ENCODE measurements around the gene GNG8. TPM values are rescaled to one million over a fixed set of nuclear protein-coding genes. Genes with fewer than 3 reads are reported as not detected.
A peak's percentile ranks its signal among the peaks of the same experiment; 100 is the strongest.

Gene GNG8
- total and polyA plus RNA-seq, 2 of the 13 experiments (the other 11 are each of a cell fraction or from before 2014, with no cell fraction given) = not detected

GRCh38 chr19:46600384-46601317 lies 35.4 kb downstream of the GNG8 start (continued):
- 0 out of 2 replicates have a peak, but pooled peaks have one; percentile 27 for TF ChIP-seq ZNF367 (CRISPR knock-in tag; IDR thresholded peaks at IDR 0.05; ENCODE audit: borderline replicate concordance)
- TF ChIP-seq, protein P1, sequence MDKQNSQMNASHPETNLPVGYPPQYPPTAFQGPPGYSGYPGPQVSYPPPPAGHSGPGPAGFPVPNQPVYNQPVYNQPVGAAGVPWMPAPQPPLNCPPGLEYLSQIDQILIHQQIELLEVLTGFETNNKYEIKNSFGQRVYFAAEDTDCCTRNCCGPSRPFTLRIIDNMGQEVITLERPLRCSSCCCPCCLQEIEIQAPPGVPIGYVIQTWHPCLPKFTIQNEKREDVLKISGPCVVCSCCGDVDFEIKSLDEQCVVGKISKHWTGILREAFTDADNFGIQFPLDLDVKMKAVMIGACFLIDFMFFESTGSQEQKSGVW (CRISPR knock-in tag; IDR thresholded peaks at IDR 0.05; ENCODE audit: borderline replicate concordance) = no peak
- peak; percentile 90 for TF ChIP-seq ZFP91 (CRISPR knock-in tag; IDR thresholded peaks at IDR 0.05; ENCODE audit: borderline replicate concordance)
- peak; percentile 99 for TF ChIP-seq NFYC (CRISPR knock-in tag; IDR thresholded peaks at IDR 0.05)
- peak; percentile 90 for TF ChIP-seq YEATS2 (CRISPR knock-in tag; IDR thresholded peaks at IDR 0.05; ENCODE audit: borderline replicate concordance)
- no peak for TF ChIP-seq ZBTB33 (CRISPR knock-in tag; IDR thresholded peaks at IDR 0.05)
- TF ChIP-seq, protein P2, sequence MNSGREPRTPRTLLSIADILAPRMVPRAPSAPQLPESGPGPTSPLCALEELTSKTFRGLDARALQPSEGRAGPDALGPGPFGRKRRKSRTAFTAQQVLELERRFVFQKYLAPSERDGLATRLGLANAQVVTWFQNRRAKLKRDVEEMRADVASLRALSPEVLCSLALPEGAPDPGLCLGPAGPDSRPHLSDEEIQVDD (CRISPR knock-in tag; IDR thresholded peaks at IDR 0.05; ENCODE audit: borderline replicate concordance) = no peak
- TF ChIP-seq ZNF816 (CRISPR knock-in tag; IDR thresholded peaks at IDR 0.05; ENCODE audit: borderline replicate concordance) = no peak
- peak; percentile 69 for TF ChIP-seq PHF8 (CRISPR knock-in tag; IDR thresholded peaks at IDR 0.05)
- TF ChIP-seq PHF5A (CRISPR knock-in tag; IDR thresholded peaks at IDR 0.05; ENCODE audit: low read depth, unreplicated experiment) = peak; percentile 31
- TF ChIP-seq HDAC1 (CRISPR knock-in tag; IDR thresholded peaks at IDR 0.05) = peak; percentile 65; the same call in 1 of the 2 replicates
- TF ChIP-seq ZNF557 (CRISPR knock-in tag; IDR thresholded peaks at IDR 0.05) = no peak
- no peak for TF ChIP-seq ZEB1 (IDR thresholded peaks at IDR 0.05; ENCODE audit: insufficient replicate concordance, low read depth)
- TF ChIP-seq ZNF558 (CRISPR knock-in tag; IDR thresholded peaks at IDR 0.05; ENCODE audit: borderline replicate concordance) = no peak; the same call in 1 of the 2 replicates
- TF ChIP-seq MXD4 (CRISPR knock-in tag; IDR thresholded peaks at IDR 0.05) = peak; percentile 47; the same call in 1 of the 2 replicates
- TF ChIP-seq NFKB2 (CRISPR knock-in tag; IDR thresholded peaks at IDR 0.05; ENCODE audit: borderline replicate concordance) = peak; percentile 74; the same call in 1 of the 2 replicates
- peak; percentile 88; the same call in 1 of the 2 replicates for TF ChIP-seq MYNN (CRISPR knock-in tag; IDR thresholded peaks at IDR 0.05; ENCODE audit: low read depth)
- no peak for TF ChIP-seq CREB3 (CRISPR knock-in tag; IDR thresholded peaks at IDR 0.05)
- no peak for TF ChIP-seq ZNF136 (CRISPR knock-in tag; IDR thresholded peaks at IDR 0.05; ENCODE audit: low read depth)
- TF ChIP-seq KLF16 (CRISPR knock-in tag; IDR thresholded peaks at IDR 0.05) = peak in 1 of 2 experiments; percentile 92; a peak in 2 of 4 replicates
- 0 out of 2 replicates have a peak, but pooled peaks have one; percentile 49 for TF ChIP-seq ZNF766 (CRISPR knock-in tag; IDR thresholded peaks at IDR 0.05; ENCODE audit: borderline replicate concordance)
- TF ChIP-seq FOXO1 (CRISPR knock-in tag; IDR thresholded peaks at IDR 0.05) = no peak
- peak; percentile 78; the same call in 1 of the 2 replicates for TF ChIP-seq MEIS1 (CRISPR knock-in tag; IDR thresholded peaks at IDR 0.05; ENCODE audit: borderline replicate concordance)
